ENCODE measurements around the gene CYS1. TPM values are rescaled to one million over a fixed set of nuclear protein-coding genes. Genes with fewer than 3 reads are reported as not detected.

The CYS1 gene
- total and polyA plus RNA-seq, 2 of the 13 experiments (the other 11 are each of a cell fraction or from before 2014, with no cell fraction given) = 0.04 TPM; not detected in 1

DNA sequence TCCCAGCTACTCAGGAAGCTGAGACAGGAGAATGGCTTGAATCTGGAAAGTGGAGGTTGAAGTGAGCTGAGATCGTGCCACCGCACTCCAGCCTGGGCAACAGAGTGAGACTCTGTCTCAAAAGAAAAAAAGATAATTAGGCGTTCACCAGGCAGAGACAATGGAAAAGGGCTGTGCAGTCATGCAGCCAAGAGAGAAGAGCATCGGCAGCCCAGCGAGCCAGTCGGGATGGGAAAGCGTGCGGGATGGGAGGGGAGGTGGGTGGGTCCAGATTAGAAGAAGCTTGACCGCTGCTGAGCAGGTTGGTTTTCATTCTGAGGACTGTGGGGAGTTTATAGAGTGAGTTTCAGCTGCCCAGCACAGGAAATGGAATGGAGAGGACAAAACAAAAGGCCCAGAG, 15.0 kb upstream of the CYS1 start:
- DNase-seq (ENCODE audit: low spot score) (no peak), FAIRE-seq (no peak), ATAC-seq (no peak)
- H3K9me3 ChIP-seq (ENCODE audit: low read length) = no peaks in the 10 kb centered on the region
- H2AFZ ChIP-seq (ENCODE audit: low read length) = no peak overlapping the region
- no peak overlapping the region for H3K4me3 ChIP-seq (replicated peaks in 1 of 3; ENCODE audit: insufficient read depth in 1 of 3, low read depth in 2 of 3, low read length in 3 of 3)
- no peak overlapping the region for H3K27ac ChIP-seq (ENCODE audit: extremely low read length, insufficient read depth, low read length)
- H3K27me3 ChIP-seq (ENCODE audit: control insufficient read depth in 1 of 2, insufficient read depth in 2 of 2, low read length in 2 of 2) = peaks cover 0 to 29% of the 10 kb centered on the region in 2 experiments; a peak in 4 of 5 replicates
- ChIA-PET POLR2A (no interaction called here), CTCF (ENCODE audit: low intra/inter-chr PET ratio, low total read pairs) (no interaction called here)
- in situ Hi-C loops (cut with HindIII; ENCODE audit: extremely low pct_ligation_motif_present, low pct_unique_long_range_greater_than_20kb) = no loop called here
- BruUV-seq (replicated peaks) = no TSS peak
- intact Hi-C loops (cut with micrococcal nuclease; ENCODE audit: unreplicated experiment) = no loop called here
- no peaks in the 10 kb centered on the region for H3K36me3 ChIP-seq (replicated peaks in 1 of 2; ENCODE audit: control insufficient read depth in 1 of 2, insufficient read depth in 2 of 2, low read length in 2 of 2)
- H3K9ac ChIP-seq (ENCODE audit: insufficient read depth, low read depth, low read length) = no peak overlapping the region
- TF ChIP-seq NFKB2 (CRISPR knock-in tag; IDR thresholded peaks at IDR 0.05; ENCODE audit: borderline replicate concordance) = no peak
- TF ChIP-seq, protein P1, sequence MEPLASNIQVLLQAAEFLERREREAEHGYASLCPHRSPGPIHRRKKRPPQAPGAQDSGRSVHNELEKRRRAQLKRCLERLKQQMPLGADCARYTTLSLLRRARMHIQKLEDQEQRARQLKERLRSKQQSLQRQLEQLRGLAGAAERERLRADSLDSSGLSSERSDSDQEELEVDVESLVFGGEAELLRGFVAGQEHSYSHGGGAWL (CRISPR knock-in tag; IDR thresholded peaks at IDR 0.05) = no peak
- TF ChIP-seq ZNF136 (CRISPR knock-in tag; IDR thresholded peaks at IDR 0.05; ENCODE audit: low read depth) = no peak
- TF ChIP-seq, protein P2, sequence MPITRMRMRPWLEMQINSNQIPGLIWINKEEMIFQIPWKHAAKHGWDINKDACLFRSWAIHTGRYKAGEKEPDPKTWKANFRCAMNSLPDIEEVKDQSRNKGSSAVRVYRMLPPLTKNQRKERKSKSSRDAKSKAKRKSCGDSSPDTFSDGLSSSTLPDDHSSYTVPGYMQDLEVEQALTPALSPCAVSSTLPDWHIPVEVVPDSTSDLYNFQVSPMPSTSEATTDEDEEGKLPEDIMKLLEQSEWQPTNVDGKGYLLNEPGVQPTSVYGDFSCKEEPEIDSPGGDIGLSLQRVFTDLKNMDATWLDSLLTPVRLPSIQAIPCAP (CRISPR knock-in tag; IDR thresholded peaks at IDR 0.05; ENCODE audit: low read depth) = no peak
- no peak for TF ChIP-seq NFIB (CRISPR knock-in tag; IDR thresholded peaks at IDR 0.05; ENCODE audit: borderline replicate concordance)
- TF ChIP-seq ZNF333 (CRISPR knock-in tag; IDR thresholded peaks at IDR 0.05; ENCODE audit: borderline replicate concordance) = no peak
- no peak for TF ChIP-seq PTBP1 (IDR thresholded peaks at IDR 0.05; ENCODE audit: low read depth, low read length, poor library complexity, severe bottlenecking)
- TF ChIP-seq KDM5A (IDR thresholded peaks at IDR 0.05; ENCODE audit: borderline replicate concordance, low read length) = no peak
- no peak for TF ChIP-seq RBFOX2 (IDR thresholded peaks at IDR 0.05; ENCODE audit: low read depth, low read length)
- TF ChIP-seq SP1 (IDR thresholded peaks at IDR 0.05) = no peak
- TF ChIP-seq SP1 (CRISPR knock-in tag; IDR thresholded peaks at IDR 0.05) = no peak
- no peak for TF ChIP-seq ZNF282 (IDR thresholded peaks at IDR 0.05; ENCODE audit: partially characterized antibody)
- no peak for TF ChIP-seq ZZZ3 (CRISPR knock-in tag; IDR thresholded peaks at IDR 0.05; ENCODE audit: borderline replicate concordance)
- no peak for TF ChIP-seq SRSF1 (optimal IDR thresholded peaks at IDR 0.05; ENCODE audit: low read depth, low read length)
- TF ChIP-seq, protein P3, sequence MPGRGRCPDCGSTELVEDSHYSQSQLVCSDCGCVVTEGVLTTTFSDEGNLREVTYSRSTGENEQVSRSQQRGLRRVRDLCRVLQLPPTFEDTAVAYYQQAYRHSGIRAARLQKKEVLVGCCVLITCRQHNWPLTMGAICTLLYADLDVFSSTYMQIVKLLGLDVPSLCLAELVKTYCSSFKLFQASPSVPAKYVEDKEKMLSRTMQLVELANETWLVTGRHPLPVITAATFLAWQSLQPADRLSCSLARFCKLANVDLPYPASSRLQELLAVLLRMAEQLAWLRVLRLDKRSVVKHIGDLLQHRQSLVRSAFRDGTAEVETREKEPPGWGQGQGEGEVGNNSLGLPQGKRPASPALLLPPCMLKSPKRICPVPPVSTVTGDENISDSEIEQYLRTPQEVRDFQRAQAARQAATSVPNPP (CRISPR knock-in tag; IDR thresholded peaks at IDR 0.05) = no peak
- no peak for TF ChIP-seq KLF15 (CRISPR knock-in tag; IDR thresholded peaks at IDR 0.05; ENCODE audit: borderline replicate concordance)
- TF ChIP-seq, protein P4, sequence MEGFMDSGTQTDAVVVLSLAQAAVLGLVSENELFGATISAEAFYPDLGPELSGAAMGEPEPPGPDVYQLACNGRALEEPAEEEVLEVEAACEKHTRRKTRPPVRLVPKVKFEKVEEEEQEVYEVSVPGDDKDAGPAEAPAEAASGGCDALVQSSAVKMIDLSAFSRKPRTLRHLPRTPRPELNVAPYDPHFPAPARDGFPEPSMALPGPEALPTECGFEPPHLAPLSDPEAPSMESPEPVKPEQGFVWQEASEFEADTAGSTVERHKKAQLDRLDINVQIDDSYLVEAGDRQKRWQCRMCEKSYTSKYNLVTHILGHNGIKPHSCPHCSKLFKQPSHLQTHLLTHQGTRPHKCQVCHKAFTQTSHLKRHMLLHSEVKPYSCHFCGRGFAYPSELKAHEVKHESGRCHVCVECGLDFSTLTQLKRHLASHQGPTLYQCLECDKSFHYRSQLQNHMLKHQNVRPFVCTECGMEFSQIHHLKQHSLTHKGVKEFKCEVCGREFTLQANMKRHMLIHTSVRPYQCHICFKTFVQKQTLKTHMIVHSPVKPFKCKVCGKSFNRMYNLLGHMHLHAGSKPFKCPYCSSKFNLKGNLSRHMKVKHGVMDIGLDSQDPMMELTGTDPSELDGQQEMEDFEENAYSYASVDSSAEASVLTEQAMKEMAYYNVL (CRISPR knock-in tag; IDR thresholded peaks at IDR 0.05; ENCODE audit: borderline replicate concordance) = no peak
- TF ChIP-seq, protein P5, sequence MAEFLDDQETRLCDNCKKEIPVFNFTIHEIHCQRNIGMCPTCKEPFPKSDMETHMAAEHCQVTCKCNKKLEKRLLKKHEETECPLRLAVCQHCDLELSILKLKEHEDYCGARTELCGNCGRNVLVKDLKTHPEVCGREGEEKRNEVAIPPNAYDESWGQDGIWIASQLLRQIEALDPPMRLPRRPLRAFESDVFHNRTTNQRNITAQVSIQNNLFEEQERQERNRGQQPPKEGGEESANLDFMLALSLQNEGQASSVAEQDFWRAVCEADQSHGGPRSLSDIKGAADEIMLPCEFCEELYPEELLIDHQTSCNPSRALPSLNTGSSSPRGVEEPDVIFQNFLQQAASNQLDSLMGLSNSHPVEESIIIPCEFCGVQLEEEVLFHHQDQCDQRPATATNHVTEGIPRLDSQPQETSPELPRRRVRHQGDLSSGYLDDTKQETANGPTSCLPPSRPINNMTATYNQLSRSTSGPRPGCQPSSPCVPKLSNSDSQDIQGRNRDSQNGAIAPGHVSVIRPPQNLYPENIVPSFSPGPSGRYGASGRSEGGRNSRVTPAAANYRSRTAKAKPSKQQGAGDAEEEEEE (CRISPR knock-in tag; IDR thresholded peaks at IDR 0.05; ENCODE audit: borderline replicate concordance) = no peak
- no peak for TF ChIP-seq ZNF557 (CRISPR knock-in tag; IDR thresholded peaks at IDR 0.05)
- no peak for TF ChIP-seq BRD4 (CRISPR knock-in tag; IDR thresholded peaks at IDR 0.05)
- TF ChIP-seq SATB2 (CRISPR knock-in tag; IDR thresholded peaks at IDR 0.05) = no peak
- H3K79me2 ChIP-seq (ENCODE audit: insufficient read depth, low read length) = no peaks in the 10 kb centered on the region
- H3K4me1 ChIP-seq (ENCODE audit: insufficient read depth, low read length) = no peaks in the 10 kb centered on the region
- 64% methylated on average over 9 of the region's 9 CpGs for WGBS (ENCODE audit: low lambda C conversion rate)
- H4K20me1 ChIP-seq (ENCODE audit: insufficient read depth, low read length) = no peaks in the 10 kb centered on the region
- no peak overlapping the region for H3K4me2 ChIP-seq (ENCODE audit: low read depth, low read length)

All from HepG2 (cell line).